SU-DHL-6 (cell line): Measurements from ENCODE around the gene CSK.

Experiments used
- H2AFZ ChIP-seq: fragments of 200-600 bp; sonication (generic); 2 replicates; pipeline ENCODE4 v1.6.1; 2014; ENCODE audit warnings: low read depth, mild to moderate bottlenecking, moderate library complexity, mixed read lengths, antibody characterized with exemption, low read length; ENCODE audit not compliant: severe bottlenecking
- H3F3A ChIP-seq: fragments of 200-600 bp; shearing (Covaris generic); 2 replicates; pipeline ENCODE4 v1.6.0; 2016; ENCODE audit warnings: antibody characterized with exemption, mild to moderate bottlenecking; ENCODE audit not compliant: insufficient read depth
- H3K27ac ChIP-seq: fragments of 200-600 bp; sonication (generic); 2 replicates; pipeline ENCODE4 v1.5.1; 2016; ENCODE audit warnings: low read depth, mild to moderate bottlenecking, low read length, moderate library complexity, mixed read lengths
- H3K27me3 ChIP-seq: fragments of 200-600 bp; sonication (generic), shearing (Covaris generic); 2 replicates; pipeline ENCODE4 v1.6.0; 2014; ENCODE audit warnings: mild to moderate bottlenecking, low read length
- H3K36me3 ChIP-seq: fragments of 200-600 bp; sonication (generic); 2 replicates; pipeline ENCODE4 v1.6.1; 2014; ENCODE audit warnings: mild to moderate bottlenecking, low read length, mixed read lengths
- H3K4me2 ChIP-seq: fragments of 300-600, 200-600 bp; shearing (Covaris generic), sonication (generic); 2 replicates; pipeline ENCODE4 v1.6.0; 2014; ENCODE audit warnings: low read length, low read depth, mild to moderate bottlenecking; ENCODE audit not compliant: poor library complexity, severe bottlenecking
- H3K4me3 ChIP-seq: fragments of 200-600 bp; sonication (generic); 2 replicates; pipeline ENCODE4 v1.5.1; 2014; ENCODE audit warnings: antibody characterized with exemption, low read length, mild to moderate bottlenecking, mixed read lengths; ENCODE audit not compliant: insufficient read depth, poor library complexity, severe bottlenecking
- H3K79me2 ChIP-seq: fragments of 200-600 bp; sonication (generic); 2 replicates; pipeline ENCODE4 v1.6.1; 2014; ENCODE audit warnings: mild to moderate bottlenecking, low read length, moderate library complexity; ENCODE audit not compliant: insufficient read depth
- H3K9ac ChIP-seq: fragments of 200-600 bp; sonication (generic); 2 replicates; pipeline ENCODE4 v1.7.0; 2014; ENCODE audit warnings: mild to moderate bottlenecking, low read length
- H3K9me2 ChIP-seq: fragments of 200-600 bp; sonication (generic); replicated peaks from 2 replicates; pipeline ENCODE4 v1.6.1; 2014; ENCODE audit warnings: low read length; ENCODE audit not compliant: insufficient read depth
- H3K9me3 ChIP-seq: fragments of 200-600 bp; sonication (generic); 2 replicates; pipeline ENCODE4 v1.6.1; 2014; ENCODE audit warnings: low read length, mixed read lengths; ENCODE audit not compliant: insufficient read depth
- H4K20me1 ChIP-seq: fragments of 200-600 bp; sonication (generic); 2 replicates; pipeline ENCODE4 v1.6.1; 2014; ENCODE audit warnings: low read depth, mild to moderate bottlenecking, antibody characterized with exemption, low read length, moderate library complexity, mixed read lengths
- CTCF ChIP-seq: fragments of 200-600 bp; sonication (generic); IDR thresholded peaks from one replicate; pipeline ENCODE4 v1.5.1; 2017; ENCODE audit warnings: antibody characterized with exemption, mild to moderate bottlenecking, low read length, moderate library complexity; ENCODE audit not compliant: insufficient read depth, poor library complexity, severe bottlenecking
- EZH2phosphoT487 ChIP-seq: fragments of 200-600 bp; sonication (generic), shearing (Covaris generic); conservative IDR thresholded peaks from 2 replicates; pipeline ENCODE4 v1.6.1; 2018; ENCODE audit warnings: mild to moderate bottlenecking, antibody characterized with exemption, low read length, moderate library complexity, mixed read lengths

Gene CSK

GRCh38 chr15:74815121-74815934 lies 33.4 kb downstream of the CSK start:
- H3K9ac ChIP-seq: no peak overlapping the region
- H3K36me3 ChIP-seq: no peaks in the 10 kb centered on the region
- H4K20me1 ChIP-seq: no peaks in the 10 kb centered on the region
- no peaks in the 10 kb centered on the region for H3K79me2 ChIP-seq
- no peak overlapping the region for H2AFZ ChIP-seq
- no peak overlapping the region for H3K27ac ChIP-seq
- H3K9me3 ChIP-seq: no peaks in the 10 kb centered on the region
- H3K27me3 ChIP-seq: no peaks in the 10 kb centered on the region
- H3K4me2 ChIP-seq: no peak overlapping the region
- H3K4me3 ChIP-seq: no peak overlapping the region
- TF ChIP-seq CTCF: no peak
- no peak for TF ChIP-seq EZH2phosphoT487
- H3F3A ChIP-seq: no peaks in the 10 kb centered on the region
- H3K9me2 ChIP-seq: no peaks in the 10 kb centered on the region

- Histone ChIP-seq H3K4me2 (no peak overlapping the region), H2AFZ (no peak overlapping the region), H4K20me1 (no peaks in the 10 kb centered on the region), H3K27ac (no peak overlapping the region), H3K79me2 (no peaks in the 10 kb centered on the region), H3K9ac (no peak overlapping the region), H3F3A (no peaks in the 10 kb centered on the region), H3K27me3 (no peaks in the 10 kb centered on the region), H3K4me3 (no peak overlapping the region), H3K9me2 (no peaks in the 10 kb centered on the region), H3K9me3 (no peaks in the 10 kb centered on the region), H3K36me3 (no peaks in the 10 kb centered on the region)
- no peak for TF ChIP-seq EZH2phosphoT487
- TF ChIP-seq CTCF: no peak
These were observed 34.1 kb downstream of the CSK start for GRCh38 chr15:74815961-74816360.

- no peak overlapping the region for H3K27ac ChIP-seq
- H3K9ac ChIP-seq: no peak overlapping the region
- H3F3A ChIP-seq: no peaks in the 10 kb centered on the region
- no peaks in the 10 kb centered on the region for H3K27me3 ChIP-seq
- no peaks in the 10 kb centered on the region for H3K36me3 ChIP-seq
- no peak overlapping the region for H3K4me2 ChIP-seq
- no peaks in the 10 kb centered on the region for H4K20me1 ChIP-seq
- no peaks in the 10 kb centered on the region for H3K9me2 ChIP-seq
- H3K4me3 ChIP-seq: no peak overlapping the region
- H2AFZ ChIP-seq: no peak overlapping the region
- H3K79me2 ChIP-seq: no peaks in the 10 kb centered on the region
- no peak for TF ChIP-seq CTCF
- TF ChIP-seq EZH2phosphoT487: no peak
- H3K9me3 ChIP-seq: no peaks in the 10 kb centered on the region
These were observed 34.9 kb downstream of the CSK start for GRCh38 chr15:74816624-74817369.
